HL-60/S4 treated with phorbol 12-myristate 13-acetate at 8.2 ng/mL for 4 days and 3 days (cell line): ENCODE data around the gene SLC11A2.
"Not testable (repeated sequence)": the region's sequence is repeated elsewhere in the genome, so short reads cannot be mapped to it uniquely, and the experiment has no call there.

Experiments used
- in situ Hi-C: fragments of 300-500 bp; cut with MboI; formaldehyde crosslinking; loops from 2 replicates; pipeline ENCODE4 v1.15.0; 2022; ENCODE audit warnings: low sequenced_read_pairs

Gene SLC11A2

GRCh38 chr12:50991291-50991690 is 34.9 kb downstream of the SLC11A2 start:
- in situ Hi-C loops: no loop called here

GRCh38 chr12:50990791-50991190 is 35.4 kb downstream of the SLC11A2 start:
- in situ Hi-C loops: no loop called here

GRCh38 chr12:50990147-50990727 is 35.9 kb downstream of the SLC11A2 start:
- in situ Hi-C loops: no loop called here

- in situ Hi-C loops: no loop called here
Observed at GRCh38 chr12:50988871-50989270, 37.3 kb downstream of the SLC11A2 start.

- in situ Hi-C loops: no loop called here
Observed at GRCh38 chr12:50988051-50988450, 38.1 kb downstream of the SLC11A2 start.

GRCh38 chr12:50986966-50987737 is 39.0 kb downstream of the SLC11A2 start:
- in situ Hi-C loops: no loop called here

- in situ Hi-C loops: no loop called here
Observed at GRCh38 chr12:50985322-50985721, 40.9 kb downstream of the SLC11A2 start.

GRCh38 chr12:50984586-50985298 is 41.4 kb downstream of the SLC11A2 start:
- in situ Hi-C loops: no loop called here

GRCh38 chr12:50981319-50982239 is 44.6 kb downstream of the SLC11A2 start:
- in situ Hi-C loops: no loop called here

GRCh38 chr12:50980545-50980944 is 45.6 kb downstream of the SLC11A2 start:
- in situ Hi-C loops: no loop called here

- in situ Hi-C loops: no loop called here
Observed at GRCh38 chr12:50979369-50980052, 46.7 kb downstream of the SLC11A2 start.

- in situ Hi-C loops: no loop called here
Observed at GRCh38 chr12:50971946-50972345, 54.2 kb downstream of the SLC11A2 start.

GRCh38 chr12:50964432-50964831 is 61.8 kb downstream of the SLC11A2 start:
- in situ Hi-C loops: no loop called here

GRCh38 chr12:50961708-50962107 is 64.5 kb downstream of the SLC11A2 start:
- in situ Hi-C loops: no loop called here

GRCh38 chr12:50960130-50960529 is 66.1 kb downstream of the SLC11A2 start:
- in situ Hi-C loops: no loop called here

GRCh38 chr12:50955697-50956096 is 70.5 kb downstream of the SLC11A2 start:
- in situ Hi-C loops: no loop called here

GRCh38 chr12:50955288-50955687 is 70.9 kb downstream of the SLC11A2 start:
- in situ Hi-C loops: no loop called here

- in situ Hi-C loops: not testable (repeated sequence)
Observed at GRCh38 chr12:50954789-50955188, 71.4 kb downstream of the SLC11A2 start.

GRCh38 chr12:50953047-50953446 is 73.1 kb downstream of the SLC11A2 start:
- in situ Hi-C loops: no loop called here

- in situ Hi-C loops: no loop called here
Observed at GRCh38 chr12:50952510-50952909, 73.7 kb downstream of the SLC11A2 start, which contains the start of gene HIGD1C. Gene HIGD1C (plus strand): TSS chr12:50952544. CDS start chr12:50953999, 1,455 bp downstream.
